HEK293T (cell line): ENCODE measurements around the gene SMAGP.

Experiments
- BHLHE40 ChIP-seq: fragments of 450-650 bp; IDR thresholded peaks from 2 replicates; pipeline ENCODE4 v1.6.1; 2016; ENCODE audit warnings: mild to moderate bottlenecking, moderate library complexity, borderline replicate concordance
- CTBP1 ChIP-seq: fragments of 450-650 bp; IDR thresholded peaks from 2 replicates; pipeline ENCODE4 v1.6.1; 2016; ENCODE audit warnings: borderline replicate concordance
- ELF4 ChIP-seq: fragments of 450-650 bp; IDR thresholded peaks from 2 replicates; pipeline ENCODE4 v1.6.1; 2017; ENCODE audit warnings: antibody characterized with exemption
- FOXK2 ChIP-seq: fragments of 450-650 bp; IDR thresholded peaks from 2 replicates; pipeline ENCODE4 v1.6.1; 2016; ENCODE audit warnings: mild to moderate bottlenecking
- FOXM1 ChIP-seq: fragments of 450-650 bp; IDR thresholded peaks from 2 replicates; pipeline ENCODE4 v1.6.1; 2017; ENCODE audit warnings: mild to moderate bottlenecking, borderline replicate concordance
- SP1 ChIP-seq: fragments of 450-650 bp; IDR thresholded peaks from 2 replicates; pipeline ENCODE4 v1.6.1; 2017
- SUZ12 ChIP-seq: fragments of 450-650 bp; IDR thresholded peaks from 2 replicates; pipeline ENCODE4 v1.6.1; 2016; ENCODE audit warnings: mild to moderate bottlenecking
- TARDBP ChIP-seq: fragments of 450-650 bp; IDR thresholded peaks from 2 replicates; pipeline ENCODE4 v1.6.1; 2016
- ZNF384 ChIP-seq: fragments of 450-650 bp; IDR thresholded peaks from 2 replicates; pipeline ENCODE4 v1.6.1; 2016
- TF ChIP-seq, protein P1 (sequence below): fragments of 450-650 bp; IDR thresholded peaks from 2 replicates; pipeline ENCODE4 v1.6.1; 2016

DNA sequence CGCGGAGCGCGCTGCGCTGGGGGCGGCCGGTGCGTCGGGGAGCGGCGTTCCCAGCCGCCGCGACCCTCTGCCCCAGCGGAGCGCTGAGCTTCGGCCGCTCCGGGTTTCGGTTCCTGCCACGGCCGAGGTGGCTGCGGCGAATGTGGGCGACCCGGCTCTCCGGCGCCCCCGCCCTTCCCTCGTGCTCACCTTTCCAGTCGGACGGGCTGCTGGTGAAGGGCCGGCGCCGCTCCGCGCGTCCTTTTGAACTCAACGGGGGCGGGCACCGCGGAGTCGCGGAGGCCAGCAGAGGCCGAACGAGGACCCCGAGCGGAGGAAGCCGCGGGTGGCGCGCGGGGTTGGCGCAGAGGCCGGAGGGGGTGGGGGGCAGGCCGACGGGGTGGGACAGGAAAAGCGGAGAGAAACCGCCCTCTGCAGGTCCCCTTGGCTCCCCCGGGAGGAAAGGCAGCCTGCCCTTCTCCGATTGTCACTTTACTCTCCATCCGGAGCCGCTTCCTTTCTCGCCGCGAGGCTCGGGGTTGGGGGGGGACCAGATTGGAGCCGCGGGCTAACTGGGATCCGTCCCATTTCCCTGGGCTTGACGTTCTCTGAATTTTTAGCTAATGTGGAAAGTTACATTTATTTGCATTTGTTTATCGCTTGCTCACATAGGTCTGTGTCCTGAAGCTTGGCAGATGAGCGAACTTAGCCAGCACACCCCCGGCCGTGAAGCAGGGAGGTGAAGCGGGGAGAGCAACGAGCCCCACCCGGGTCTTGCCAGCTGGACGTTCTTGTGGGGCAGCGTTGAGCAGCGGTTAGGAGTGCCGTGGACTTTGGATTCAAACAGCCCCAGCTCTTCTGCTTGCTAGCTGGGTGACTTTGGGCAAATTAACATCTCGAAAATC is at the start of gene SMAGP:
- TF ChIP-seq ELF4, result no peak
- no peak for TF ChIP-seq SP1
- no peak for TF ChIP-seq FOXM1
- no peak for TF ChIP-seq ZNF384
- TF ChIP-seq BHLHE40, result no peak
- TF ChIP-seq, protein P1, sequence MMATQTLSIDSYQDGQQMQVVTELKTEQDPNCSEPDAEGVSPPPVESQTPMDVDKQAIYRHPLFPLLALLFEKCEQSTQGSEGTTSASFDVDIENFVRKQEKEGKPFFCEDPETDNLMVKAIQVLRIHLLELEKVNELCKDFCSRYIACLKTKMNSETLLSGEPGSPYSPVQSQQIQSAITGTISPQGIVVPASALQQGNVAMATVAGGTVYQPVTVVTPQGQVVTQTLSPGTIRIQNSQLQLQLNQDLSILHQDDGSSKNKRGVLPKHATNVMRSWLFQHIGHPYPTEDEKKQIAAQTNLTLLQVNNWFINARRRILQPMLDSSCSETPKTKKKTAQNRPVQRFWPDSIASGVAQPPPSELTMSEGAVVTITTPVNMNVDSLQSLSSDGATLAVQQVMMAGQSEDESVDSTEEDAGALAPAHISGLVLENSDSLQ, result no peak
- TF ChIP-seq SUZ12, result no peak
- TF ChIP-seq TARDBP, result no peak
- TF ChIP-seq FOXK2, result no peak
- no peak for TF ChIP-seq CTBP1
